ENCODE results near the gene SHISA9.

GRCh38 chr16:12917653-12918052 is 16.3 kb downstream of the SHISA9 start:
- TF ChIP-seq POLR2AphosphoS5 (IDR thresholded peaks at IDR 0.05; ENCODE audit: low read depth, low read length) = no peak
- no peak for TF ChIP-seq CTCF (IDR thresholded peaks at IDR 0.05 in 2 of 3, conservative IDR thresholded peaks at IDR 0.05 in 1 of 3; ENCODE audit: borderline replicate concordance in 1 of 3, insufficient read depth in 1 of 3, low read depth in 2 of 3, low read length in 2 of 3)
- no peak for TF ChIP-seq FOSL1 (IDR thresholded peaks at IDR 0.05; ENCODE audit: low read depth)
- no peak for TF ChIP-seq REST (IDR thresholded peaks at IDR 0.05; ENCODE audit: low read depth)
- TF ChIP-seq MAX (IDR thresholded peaks at IDR 0.05) = no peak
- TF ChIP-seq CBX3 (IDR thresholded peaks at IDR 0.05; ENCODE audit: low read depth) = no peak
- no peak for TF ChIP-seq CEBPB (IDR thresholded peaks at IDR 0.05; ENCODE audit: low read depth)
